PC-9 (cell line): Measurements from ENCODE around the gene TM9SF2. TPM values are rescaled to one million over a fixed set of nuclear protein-coding genes. Genes with fewer than 3 reads are reported as not detected.

Experiments
- BruUV-seq: library from RNA; stranded (reverse); fragments of 400-500 nt; replicated peaks from 2 replicates; lab custom pipeline; 2021; lab: Mats Ljungman, UMichigan
- CTCF ChIA-PET: fragments of 300-600 bp; sonication (Branson Sonifier 250); formaldehyde crosslinking; loops from one replicate; lab custom pipeline; 2022; ENCODE audit warnings: antibody characterized with exemption; lab: Charles Lee
- POLR2A ChIA-PET: fragments of 300-600 bp; sonication (Branson Sonifier 250); formaldehyde crosslinking; loops from one replicate; lab custom pipeline; 2022; ENCODE audit warnings: antibody characterized with exemption; ENCODE audit not compliant: unreplicated experiment; lab: Charles Lee
- DNase-seq, 2 experiments: peaks; one replicate each; pipeline versions ENCODE4 v3.0.0 to v3.0.0-alpha.2; 2015 to 2022; ENCODE audit warnings: mixed read lengths in 1 of 2
- H2AFZ ChIP-seq: fragments of 200-600 bp; sonication (generic); 2 replicates; pipeline ENCODE4 v1.8.1; 2017; ENCODE audit warnings: antibody characterized with exemption
- H3F3A ChIP-seq: fragments of 200-600 bp; sonication (generic); 2 replicates; pipeline ENCODE4 v1.8.1; 2017; ENCODE audit warnings: antibody characterized with exemption, mild to moderate bottlenecking, low read depth; ENCODE audit not compliant: insufficient read depth
- H3K27ac ChIP-seq: fragments of 200-600 bp; sonication (generic); 2 replicates; pipeline ENCODE4 v1.6.1; 2016; ENCODE audit warnings: mixed run types
- H3K27me3 ChIP-seq: fragments of 200-600 bp; sonication (generic); 2 replicates; pipeline ENCODE4 v1.6.1; 2016; ENCODE audit warnings: low read depth, mixed run types; ENCODE audit not compliant: insufficient read depth
- H3K36me3 ChIP-seq: fragments of 200-600 bp; sonication (generic); 2 replicates; pipeline ENCODE4 v1.6.1; 2016; ENCODE audit warnings: low read depth, mixed run types
- H3K4me1 ChIP-seq: fragments of 200-600 bp; sonication (generic); replicated peaks from 2 replicates; pipeline ENCODE4 v1.6.1; 2016; ENCODE audit warnings: mixed run types; ENCODE audit not compliant: insufficient read depth
- H3K4me2 ChIP-seq: fragments of 200-600 bp; sonication (generic); 2 replicates; pipeline ENCODE4 v1.6.1; 2017; ENCODE audit warnings: mixed run types
- H3K4me3 ChIP-seq: fragments of 200-600 bp; sonication (generic); 2 replicates; pipeline ENCODE4 v1.6.1; 2016; ENCODE audit warnings: mixed run types
- H3K79me2 ChIP-seq: fragments of 200-600 bp; sonication (generic); 2 replicates; pipeline ENCODE4 v1.6.1; 2017; ENCODE audit warnings: low read depth, mixed run types
- H3K9me2 ChIP-seq: fragments of 200-600 bp; sonication (generic); 2 replicates; pipeline ENCODE4 v1.8.1; 2017; ENCODE audit warnings: mild to moderate bottlenecking; ENCODE audit not compliant: insufficient read depth
- H3K9me3 ChIP-seq: fragments of 200-600 bp; sonication (generic); 2 replicates; pipeline ENCODE4 v1.8.1; 2016; ENCODE audit warnings: low read depth; ENCODE audit not compliant: insufficient read depth
- H4K20me1 ChIP-seq: fragments of 200-600 bp; sonication (generic); 2 replicates; pipeline ENCODE4 v1.8.1; 2017; ENCODE audit not compliant: insufficient read depth
- EZH2 ChIP-seq: fragments of 200-600 bp; sonication (generic); IDR thresholded peaks from 2 replicates; pipeline ENCODE4 v1.8.0; 2017; ENCODE audit warnings: antibody characterized with exemption, low read depth
- intact Hi-C: fragments of 100-400 bp; cut with micrococcal nuclease; formaldehyde crosslinking; loops from one replicate; pipeline ENCODE4 v1.10.0; 2022; ENCODE audit not compliant: unreplicated experiment
- total RNA-seq: library from RNA; stranded (reverse); gene quantifications from 2 replicates; pipeline ENCODE4 v1.2.3, GENCODE V29; 2021
- TF ChIP-seq, protein P1 (sequence below): fragments of 200-600 bp; sonication (generic); conservative IDR thresholded peaks from 2 replicates; pipeline ENCODE4 v1.6.1; 2017; ENCODE audit warnings: mixed run types, antibody characterized with exemption, mild to moderate bottlenecking, moderate library complexity

The TM9SF2 gene
- total RNA-seq, 1 experiment from 2014 or later: 87.0 TPM

DNA sequence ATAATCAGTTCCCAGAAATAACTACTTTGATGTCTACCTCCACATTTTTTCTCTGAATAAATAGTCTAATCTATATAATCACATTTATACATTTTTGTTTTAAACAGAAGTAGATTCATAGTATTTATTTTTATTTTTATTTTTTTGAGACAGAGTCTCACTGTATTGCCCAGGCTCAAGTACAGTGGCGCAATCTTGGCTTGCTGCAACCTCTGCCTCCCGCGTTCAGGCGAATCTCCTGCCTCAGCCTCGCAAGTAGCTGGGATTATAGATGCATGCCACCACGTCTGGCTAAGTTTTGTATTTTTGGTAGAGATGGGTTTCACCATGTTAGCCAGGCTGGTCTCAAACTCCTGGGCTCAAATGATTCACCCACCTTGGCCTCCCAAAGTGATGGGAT, 16.7 kb downstream of the TM9SF2 start:
- no peaks in the 10 kb centered on the region for H3K9me2 ChIP-seq
- no peak overlapping the region for H3K4me2 ChIP-seq
- H3K27me3 ChIP-seq: no peaks in the 10 kb centered on the region
- H3K79me2 ChIP-seq: peaks cover 40% of the 10 kb centered on the region
- H4K20me1 ChIP-seq: peaks cover 44% of the 10 kb centered on the region
- H3K4me3 ChIP-seq: no peak overlapping the region
- POLR2A ChIA-PET: no interaction called here
- TF ChIP-seq EZH2: no peak
- TF ChIP-seq, protein P1, sequence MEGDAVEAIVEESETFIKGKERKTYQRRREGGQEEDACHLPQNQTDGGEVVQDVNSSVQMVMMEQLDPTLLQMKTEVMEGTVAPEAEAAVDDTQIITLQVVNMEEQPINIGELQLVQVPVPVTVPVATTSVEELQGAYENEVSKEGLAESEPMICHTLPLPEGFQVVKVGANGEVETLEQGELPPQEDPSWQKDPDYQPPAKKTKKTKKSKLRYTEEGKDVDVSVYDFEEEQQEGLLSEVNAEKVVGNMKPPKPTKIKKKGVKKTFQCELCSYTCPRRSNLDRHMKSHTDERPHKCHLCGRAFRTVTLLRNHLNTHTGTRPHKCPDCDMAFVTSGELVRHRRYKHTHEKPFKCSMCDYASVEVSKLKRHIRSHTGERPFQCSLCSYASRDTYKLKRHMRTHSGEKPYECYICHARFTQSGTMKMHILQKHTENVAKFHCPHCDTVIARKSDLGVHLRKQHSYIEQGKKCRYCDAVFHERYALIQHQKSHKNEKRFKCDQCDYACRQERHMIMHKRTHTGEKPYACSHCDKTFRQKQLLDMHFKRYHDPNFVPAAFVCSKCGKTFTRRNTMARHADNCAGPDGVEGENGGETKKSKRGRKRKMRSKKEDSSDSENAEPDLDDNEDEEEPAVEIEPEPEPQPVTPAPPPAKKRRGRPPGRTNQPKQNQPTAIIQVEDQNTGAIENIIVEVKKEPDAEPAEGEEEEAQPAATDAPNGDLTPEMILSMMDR: no peak
- H3K9me3 ChIP-seq: no peaks in the 10 kb centered on the region
- H3K4me1 ChIP-seq: no peaks in the 10 kb centered on the region
- H3F3A ChIP-seq: peaks cover 10% of the 10 kb centered on the region; the same call in 1 of the 2 replicates
- H3K36me3 ChIP-seq: peaks cover 18% of the 10 kb centered on the region
- H3K27ac ChIP-seq: no peak overlapping the region
- H2AFZ ChIP-seq: no peak overlapping the region
- intact Hi-C loops: no loop called here
- CTCF ChIA-PET: interaction anchor here (0.6 to 0.7 kb wide), 2 partner anchors 77 to 78 kb away, joined by 3 to 4 read pairs; no protein-coding TSS in a partner anchor
- BruUV-seq: no TSS peak
- DNase-seq: no peak

DNA sequence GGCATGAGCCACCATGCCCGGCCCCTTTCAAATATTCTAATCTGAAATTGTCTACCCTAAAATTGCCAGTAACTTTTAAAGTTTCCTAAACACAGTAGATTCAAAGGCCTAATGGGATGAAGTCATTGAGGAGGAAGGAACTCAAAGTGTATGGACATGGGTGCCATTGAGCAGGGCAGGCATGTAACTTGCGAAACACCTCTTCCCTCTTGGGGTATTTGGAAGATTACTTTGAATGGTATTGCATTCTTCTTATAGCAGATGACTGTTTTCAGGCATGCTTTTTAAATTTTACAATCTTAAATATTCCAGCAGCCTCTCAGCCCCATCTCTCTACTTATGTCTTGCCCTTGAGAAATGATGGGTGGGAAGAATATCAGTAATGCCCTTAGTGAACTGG, 21.0 kb downstream of the TM9SF2 start:
- BruUV-seq: no TSS peak
- no peaks in the 10 kb centered on the region for H3K9me3 ChIP-seq
- ChIA-PET POLR2A (no interaction called here), CTCF (no interaction called here)
- H2AFZ ChIP-seq: no peak overlapping the region
- no peaks in the 10 kb centered on the region for H3K27me3 ChIP-seq
- no peak overlapping the region for H3K27ac ChIP-seq
- no peak overlapping the region for H3K4me3 ChIP-seq
- 0 out of 2 replicates have a peak, but pooled peaks cover 3% of the 10 kb centered on the region for H3K79me2 ChIP-seq
- H3K9me2 ChIP-seq: no peaks in the 10 kb centered on the region
- DNase-seq: no peak
- peaks cover 25% of the 10 kb centered on the region for H3K36me3 ChIP-seq
- intact Hi-C loops: no loop called here
- H3K4me2 ChIP-seq: no peak overlapping the region
- no peaks in the 10 kb centered on the region for H3K4me1 ChIP-seq
- H4K20me1 ChIP-seq: peaks cover 5% of the 10 kb centered on the region; the same call in 1 of the 2 replicates
- H3F3A ChIP-seq: 0 out of 2 replicates have a peak, but pooled peaks cover under 1% of the 10 kb centered on the region
- TF ChIP-seq EZH2: no peak
- TF ChIP-seq, protein P1: no peak

DNA sequence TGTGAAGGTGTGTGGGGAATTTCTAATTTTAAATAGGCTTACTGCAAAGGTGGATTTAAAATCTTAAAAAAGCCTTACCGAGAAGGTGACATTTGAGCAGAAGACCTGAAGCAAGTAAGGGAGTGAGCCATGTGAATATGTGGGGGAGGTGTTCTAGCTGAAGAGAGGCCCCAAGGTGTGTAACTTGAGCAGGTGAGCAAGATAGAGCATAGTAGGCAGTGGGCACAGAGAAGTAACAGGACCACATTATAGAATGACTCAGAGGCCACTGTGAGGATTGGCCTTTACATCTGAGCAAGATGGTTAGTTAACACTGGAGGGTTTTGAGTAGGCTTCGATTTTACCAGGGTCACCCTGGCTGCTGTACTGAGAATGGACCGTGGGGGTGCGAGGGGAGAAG, 22.6 kb downstream of the TM9SF2 start:
- Histone ChIP-seq H3K79me2 (no peaks in the 10 kb centered on the region), H3K9me2 (no peaks in the 10 kb centered on the region), H3K27ac (no peak overlapping the region), H2AFZ (no peak overlapping the region), H3F3A (no peaks in the 10 kb centered on the region), H3K4me3 (no peak overlapping the region), H3K27me3 (no peaks in the 10 kb centered on the region), H3K4me2 (no peak overlapping the region), H3K9me3 (no peaks in the 10 kb centered on the region), H4K20me1 (0 out of 2 replicates have a peak, but pooled peaks cover 8% of the 10 kb centered on the region), H3K4me1 (no peaks in the 10 kb centered on the region), H3K36me3 (peaks cover 22% of the 10 kb centered on the region)
- DNase-seq: no peak
- POLR2A ChIA-PET: no interaction called here
- TF ChIP-seq EZH2: no peak
- TF ChIP-seq, protein P1: no peak
- no TSS peak for BruUV-seq
- CTCF ChIA-PET: no interaction called here
- intact Hi-C loops: no loop called here
